ENCODE results near the gene DUOXA1.
"Not testable (repeated sequence)": the region's sequence is repeated elsewhere in the genome, so short reads cannot be mapped to it uniquely, and the experiment has no call there.

Gene DUOXA1

DNA sequence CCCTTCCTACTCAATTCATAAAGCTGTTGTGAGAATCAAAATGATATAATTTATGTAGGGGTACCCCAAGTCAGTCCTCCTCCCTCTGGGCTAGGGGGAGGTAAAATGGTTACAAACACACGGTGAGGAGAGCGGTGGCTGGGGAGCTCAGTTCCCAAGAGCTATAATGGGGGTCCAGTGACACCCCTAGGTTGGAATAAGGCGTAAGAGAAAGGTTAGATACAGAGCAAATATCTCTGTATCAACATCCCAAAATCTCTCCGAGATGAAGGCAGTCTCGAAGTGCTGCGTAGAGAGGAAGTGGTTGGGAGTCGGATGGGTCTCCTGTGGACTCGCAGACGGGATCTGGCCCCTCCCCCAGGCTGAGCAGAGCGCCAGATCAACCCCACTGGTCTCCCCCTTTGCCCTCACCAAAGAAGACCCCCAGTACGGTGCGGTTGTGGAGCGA lies 17.5 kb downstream of the DUOXA1 start:
- DNase-seq = no peak

DNA sequence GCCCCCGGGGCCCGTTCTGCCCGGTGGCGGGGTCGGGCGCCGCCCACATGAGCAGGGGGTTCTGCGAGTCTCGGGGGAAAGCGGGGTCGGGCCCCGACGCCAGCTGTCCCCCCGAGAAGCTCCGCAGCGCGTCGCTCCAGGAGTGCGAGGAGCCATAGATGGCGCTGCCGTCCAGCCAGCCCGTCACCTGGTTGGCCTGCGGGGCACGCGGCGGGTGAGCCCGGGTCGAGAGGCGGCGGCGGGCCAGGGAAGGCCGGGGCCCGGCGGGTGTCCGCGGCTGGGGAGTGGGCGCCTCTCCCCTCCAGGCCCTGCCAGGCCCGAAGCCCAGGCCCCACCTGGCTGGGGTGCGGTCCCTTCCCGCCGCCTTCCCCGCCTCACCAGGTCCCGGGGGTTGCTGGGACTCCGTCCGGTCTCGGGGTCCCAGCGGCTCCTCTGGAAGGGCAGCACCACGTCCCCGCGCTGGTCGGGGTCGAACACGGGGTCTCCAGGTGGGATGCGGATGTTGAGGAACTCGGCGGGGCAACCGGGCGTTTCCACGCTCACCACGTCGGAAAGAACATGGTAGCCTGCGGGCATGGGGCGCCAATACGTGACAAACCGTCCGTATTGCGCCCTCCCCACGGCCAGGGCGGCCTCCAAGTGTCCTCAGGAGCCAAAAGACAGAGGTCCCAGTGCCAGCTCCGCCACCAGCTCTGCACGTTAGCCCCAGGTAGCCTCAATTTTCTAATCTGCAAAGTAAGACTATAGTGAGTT lies 18.1 kb downstream of the DUOXA1 start:
- no peak for DNase-seq

DNA sequence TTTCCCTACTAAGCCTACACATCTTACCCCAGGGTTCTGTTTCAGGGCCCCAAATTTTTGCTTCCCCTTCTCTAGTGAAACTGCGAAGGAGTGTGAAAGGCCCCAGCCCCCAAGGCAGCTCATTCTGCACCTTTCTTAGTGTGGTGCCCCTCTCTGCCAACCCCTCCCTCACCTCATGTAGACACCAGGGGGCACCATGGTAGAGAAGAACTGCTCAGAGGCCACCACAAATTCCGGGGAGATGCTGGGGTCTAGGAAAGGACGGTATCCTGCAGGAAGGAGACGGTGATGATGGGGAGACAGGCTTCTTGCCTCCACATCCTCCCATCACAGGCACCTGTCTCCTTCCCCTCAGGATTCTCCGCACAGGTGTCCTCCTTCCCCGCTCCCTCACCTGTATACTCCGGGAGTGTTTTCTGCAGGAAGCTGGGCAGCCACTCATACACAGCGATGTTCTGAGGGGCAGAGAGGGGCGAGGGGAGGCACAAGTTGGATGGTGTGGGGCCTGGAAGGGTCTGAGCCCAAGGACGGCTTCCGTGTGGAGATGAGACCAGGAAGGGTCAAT lies 19.3 kb downstream of the DUOXA1 start:
- no peak for DNase-seq

DNA sequence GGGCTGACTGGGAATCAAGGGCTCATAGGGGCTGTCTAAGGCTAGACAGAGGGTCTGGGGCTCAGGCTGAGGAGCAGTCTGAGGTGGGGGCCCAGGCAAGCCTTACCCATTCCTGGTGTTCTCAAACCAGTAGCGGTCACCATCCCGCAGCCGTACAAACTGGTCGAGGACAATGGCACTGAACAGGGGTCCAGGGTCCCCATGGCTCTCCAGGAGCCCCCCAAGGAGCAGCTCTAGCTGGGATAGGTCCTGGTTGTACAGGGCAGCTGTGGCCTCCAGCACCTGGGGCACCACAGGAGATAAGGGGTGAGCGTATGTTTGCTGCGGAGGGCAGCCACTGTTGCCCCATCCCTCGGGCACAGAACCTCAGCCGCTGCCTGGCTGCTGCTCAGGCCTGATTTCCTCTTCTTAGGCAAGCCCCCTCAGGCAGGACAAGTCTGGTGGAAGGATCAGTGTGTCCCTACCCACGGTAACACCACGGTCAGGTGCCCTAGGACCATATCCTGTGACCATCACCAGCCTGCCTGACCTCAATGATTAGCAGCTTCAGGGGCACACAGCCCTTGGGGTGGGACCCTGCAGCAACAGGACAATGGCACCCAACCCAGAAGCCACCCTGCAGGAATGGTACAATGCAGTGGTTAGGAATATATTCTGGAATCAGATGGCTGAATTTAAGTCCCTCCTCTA lies 21.6 kb downstream of the DUOXA1 start:
- DNase-seq = no peak

DNA sequence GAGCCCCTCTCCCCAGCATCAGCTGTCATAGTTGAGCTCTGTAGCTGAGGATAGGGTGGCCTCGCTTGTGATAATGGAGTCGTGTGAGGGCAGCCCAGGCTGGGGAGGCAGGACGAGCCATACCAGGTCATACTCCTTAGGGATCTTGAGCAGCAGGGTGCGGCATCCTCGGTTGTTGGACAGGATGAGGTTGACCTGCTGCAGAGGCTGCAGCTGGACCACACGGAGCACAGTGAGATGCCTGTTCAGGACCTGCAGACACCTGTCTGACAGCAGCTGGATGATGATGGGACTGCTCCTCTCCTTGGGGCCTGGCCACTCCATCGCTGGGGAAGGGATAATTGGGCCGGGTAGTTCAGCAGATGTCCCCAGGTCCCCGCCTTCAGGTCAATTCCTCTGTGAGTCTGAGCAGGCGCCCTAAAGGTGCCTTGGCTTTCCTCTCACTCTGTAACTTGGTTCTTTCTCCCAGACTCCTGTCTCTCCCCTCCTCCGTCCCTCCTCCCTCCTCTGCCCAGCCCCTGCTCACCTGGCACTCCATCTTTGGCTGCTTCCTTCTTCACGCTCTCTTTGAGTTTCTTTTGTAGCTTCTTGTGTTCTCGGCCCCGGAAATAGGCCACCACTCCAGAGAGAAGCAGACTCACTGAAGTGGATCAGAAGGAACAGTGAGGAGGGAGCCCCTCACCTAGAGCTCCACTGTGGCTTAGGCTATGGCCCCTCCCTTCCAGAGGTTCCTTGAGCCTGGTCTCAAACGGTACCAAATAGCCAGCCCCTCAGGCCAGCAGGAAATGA lies 23.5 kb downstream of the DUOXA1 start:
- no peak for DNase-seq

DNA sequence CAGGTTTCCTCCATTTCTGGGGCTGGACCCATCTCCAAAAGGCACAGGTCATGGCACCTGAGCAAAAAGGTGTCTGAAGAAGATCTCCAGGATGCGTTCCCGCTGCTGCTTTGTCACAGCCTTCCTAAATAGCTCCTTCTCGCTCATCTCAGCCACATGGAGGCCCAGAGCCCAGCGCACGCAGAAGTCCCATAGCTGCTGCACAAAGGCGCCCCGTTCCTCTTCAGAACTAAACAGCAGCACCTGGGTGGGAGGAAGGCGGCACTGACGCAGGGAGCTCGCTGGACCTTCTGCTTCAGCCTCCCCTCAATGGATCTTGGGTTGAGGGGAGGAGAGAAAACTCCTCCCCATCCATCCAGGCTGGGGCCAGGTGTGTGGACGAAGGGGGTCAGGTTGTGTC lies 24.1 kb downstream of the DUOXA1 start:
- no peak for DNase-seq

DNA sequence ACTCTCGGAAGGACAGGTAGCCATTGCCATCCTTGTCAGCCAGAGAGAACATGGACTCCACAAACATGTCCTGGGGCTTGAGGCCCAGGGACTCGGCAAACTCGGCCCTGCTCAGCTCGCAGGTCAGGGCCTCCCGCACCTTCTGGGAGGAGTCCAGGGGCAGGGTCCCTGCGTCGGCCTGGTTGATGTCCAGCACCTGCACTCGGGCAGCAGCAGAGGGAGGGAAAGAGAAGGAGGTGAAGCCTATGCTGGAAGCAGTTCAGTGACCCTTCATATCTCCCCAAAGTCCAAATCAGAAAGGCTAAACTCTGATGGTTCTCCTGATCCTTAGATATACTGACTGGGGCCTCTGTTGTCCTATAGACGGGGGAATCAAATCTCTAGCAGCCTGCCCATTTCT lies 25.5 kb downstream of the DUOXA1 start:
- DNase-seq = not testable (repeated sequence)

DNA sequence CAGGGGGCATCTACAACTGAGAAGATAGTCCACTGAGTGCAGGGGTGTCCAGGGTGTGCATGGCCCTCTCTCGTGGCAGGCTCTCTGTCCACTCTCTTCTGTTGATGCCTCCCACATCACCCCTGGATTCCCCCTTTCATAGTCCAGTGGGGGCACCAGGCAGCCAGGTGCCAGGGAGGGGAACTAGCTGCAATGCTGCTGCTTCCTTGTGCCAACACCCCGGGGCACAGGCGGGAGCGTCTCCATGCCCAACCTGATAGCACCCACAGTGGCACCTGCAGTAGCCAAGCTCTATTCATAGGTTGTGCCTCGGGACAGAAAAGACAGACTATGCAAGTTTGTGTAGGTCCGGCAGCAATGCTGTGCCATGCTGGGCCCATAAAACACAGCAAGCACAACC lies 27.5 kb downstream of the DUOXA1 start:
- no peak for DNase-seq

DNA sequence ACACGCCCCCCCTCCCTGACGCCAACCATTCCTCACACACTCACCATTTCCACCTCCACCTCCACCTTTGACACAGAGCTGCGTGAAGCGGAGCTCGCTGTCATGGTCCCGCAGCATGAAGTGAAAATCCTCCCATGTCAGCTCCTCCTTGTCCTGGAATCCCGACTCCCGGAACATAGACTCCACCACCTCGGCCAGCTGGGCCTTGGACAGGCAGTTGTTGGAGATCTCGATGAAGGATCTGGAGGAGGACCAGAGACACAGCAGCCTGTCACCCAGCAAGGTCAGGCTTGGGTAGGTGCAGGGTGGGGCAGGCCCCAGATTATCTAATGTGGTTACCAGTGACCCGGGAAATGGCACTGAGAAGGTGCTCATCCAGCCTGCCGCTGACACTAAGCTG lies 27.9 kb downstream of the DUOXA1 start:
- DNase-seq = no peak

DNA sequence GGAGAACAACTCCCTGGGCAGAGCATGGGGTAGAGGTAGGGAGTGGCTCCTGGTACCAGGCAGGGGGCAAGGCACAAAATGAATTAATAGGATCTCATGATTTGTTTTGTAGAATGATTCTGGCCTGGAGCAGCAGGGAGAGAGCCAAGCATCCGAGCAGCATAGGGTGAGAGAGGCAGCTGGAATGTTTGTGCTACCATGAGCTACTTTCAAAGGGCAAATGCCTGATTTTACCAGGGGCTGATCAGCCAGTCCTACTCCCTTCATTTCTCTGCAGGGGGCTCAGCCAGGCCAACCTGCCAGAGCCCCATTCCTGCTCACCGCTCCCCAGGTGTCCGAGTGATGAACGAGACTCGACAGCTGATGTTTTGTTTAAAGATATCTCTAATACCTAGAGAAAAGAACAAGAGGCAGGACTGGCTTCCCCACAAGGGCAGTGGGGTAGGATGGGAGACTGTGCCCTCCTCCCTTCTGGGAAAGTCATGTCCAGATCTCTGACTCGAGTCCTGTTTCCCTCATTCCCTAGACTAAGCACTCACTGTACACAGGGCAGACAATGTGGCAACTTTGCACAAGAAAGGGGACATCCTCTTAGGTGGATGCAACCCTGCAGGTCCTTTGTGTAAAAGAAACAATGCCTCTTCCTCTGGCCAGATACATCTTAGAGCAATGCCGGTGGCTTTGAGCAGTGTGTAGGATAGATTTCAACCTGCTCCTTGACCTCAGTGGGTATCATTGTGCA lies 28.6 kb downstream of the DUOXA1 start:
- no peak for DNase-seq

DNA sequence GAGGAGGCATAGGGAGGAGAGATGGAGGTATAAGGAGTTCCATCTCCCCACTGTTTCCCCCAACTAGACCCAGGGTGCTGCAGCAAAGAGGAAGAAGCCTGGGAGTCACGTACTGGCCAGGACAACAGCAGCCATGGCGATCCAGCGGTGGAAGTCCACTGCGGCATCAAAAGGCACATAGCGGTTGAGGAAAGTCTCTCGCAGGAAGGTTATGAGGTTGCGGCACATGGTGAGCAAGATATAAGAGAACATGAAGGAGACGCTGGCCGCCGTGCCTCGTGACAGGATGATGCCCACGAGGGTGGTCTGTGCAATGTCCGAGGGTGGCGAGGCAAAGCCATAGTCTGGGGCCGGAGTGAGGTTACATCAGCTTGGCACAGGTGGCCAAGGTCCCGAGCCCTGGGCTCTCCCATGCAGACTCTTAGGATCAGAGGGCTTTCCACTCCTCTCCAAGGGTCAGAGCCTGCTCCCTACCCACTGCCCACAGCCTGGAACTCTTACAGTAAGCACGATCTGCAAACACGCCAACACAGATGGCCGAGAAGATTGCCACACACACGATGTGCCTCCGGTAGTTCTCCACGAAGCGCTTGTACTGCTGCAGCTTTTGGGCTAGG lies 30.0 kb downstream of the DUOXA1 start:
- no peak for DNase-seq

DNA sequence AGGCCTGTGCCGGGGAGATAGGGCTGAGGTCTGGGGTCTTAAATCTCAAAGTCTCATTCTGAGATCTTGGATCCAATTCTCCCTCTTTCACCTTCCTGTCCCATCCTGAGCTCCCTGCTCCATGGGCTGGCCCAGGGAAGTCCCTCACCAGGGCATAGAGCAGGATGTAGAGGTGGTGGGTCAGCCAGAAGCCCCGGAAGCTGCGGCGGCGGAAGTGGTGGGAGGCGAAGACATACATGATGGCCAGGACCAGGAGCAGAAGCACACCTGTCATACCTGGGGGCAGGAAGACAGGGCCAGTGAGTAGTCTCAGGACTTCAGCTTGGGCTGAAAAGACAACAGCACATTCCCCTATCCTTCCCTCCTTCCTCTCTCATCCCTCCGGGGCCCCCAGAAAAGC lies 32.2 kb downstream of the DUOXA1 start:
- DNase-seq = no peak

DNA sequence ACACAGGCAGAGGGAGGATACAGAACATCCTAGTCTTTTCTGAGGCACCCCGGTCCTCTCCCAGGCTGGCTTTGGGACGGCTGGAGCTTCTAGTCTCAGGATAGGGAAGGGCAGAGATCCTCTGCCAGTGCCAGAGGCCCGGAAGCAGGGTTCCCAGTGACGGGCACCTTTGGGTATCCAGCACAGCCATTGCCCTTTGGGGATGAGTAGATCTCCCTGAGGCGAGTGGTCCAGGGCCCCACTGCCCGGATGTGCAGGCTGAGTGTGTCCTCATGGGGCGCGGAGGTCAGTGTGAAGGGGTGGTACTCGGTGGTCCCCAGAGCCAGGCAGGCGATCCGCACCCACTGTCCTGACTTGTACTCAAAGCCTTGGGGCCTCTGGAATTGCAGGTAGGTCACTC lies 34.0 kb downstream of the DUOXA1 start:
- DNase-seq = no peak

DNA sequence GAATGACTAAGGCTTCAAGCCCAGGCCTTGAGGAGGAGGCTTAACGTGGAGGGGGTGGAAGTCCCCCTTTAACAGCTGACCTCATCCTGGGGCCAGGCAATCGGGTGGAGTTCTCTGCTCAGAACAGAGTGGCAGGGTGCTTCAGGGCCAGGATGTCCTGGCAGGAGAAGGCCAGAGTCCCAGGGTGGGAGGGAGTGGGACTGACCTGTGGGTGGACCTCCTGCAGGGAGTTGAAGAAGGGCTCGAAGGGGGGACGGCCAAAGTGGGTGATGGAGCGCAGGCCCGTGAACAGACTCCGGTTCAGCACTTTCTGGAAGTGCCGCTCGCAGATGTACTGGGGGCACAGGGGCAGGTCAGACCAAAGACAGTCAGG lies 35.3 kb downstream of the DUOXA1 start:
- DNase-seq = no peak

DNA sequence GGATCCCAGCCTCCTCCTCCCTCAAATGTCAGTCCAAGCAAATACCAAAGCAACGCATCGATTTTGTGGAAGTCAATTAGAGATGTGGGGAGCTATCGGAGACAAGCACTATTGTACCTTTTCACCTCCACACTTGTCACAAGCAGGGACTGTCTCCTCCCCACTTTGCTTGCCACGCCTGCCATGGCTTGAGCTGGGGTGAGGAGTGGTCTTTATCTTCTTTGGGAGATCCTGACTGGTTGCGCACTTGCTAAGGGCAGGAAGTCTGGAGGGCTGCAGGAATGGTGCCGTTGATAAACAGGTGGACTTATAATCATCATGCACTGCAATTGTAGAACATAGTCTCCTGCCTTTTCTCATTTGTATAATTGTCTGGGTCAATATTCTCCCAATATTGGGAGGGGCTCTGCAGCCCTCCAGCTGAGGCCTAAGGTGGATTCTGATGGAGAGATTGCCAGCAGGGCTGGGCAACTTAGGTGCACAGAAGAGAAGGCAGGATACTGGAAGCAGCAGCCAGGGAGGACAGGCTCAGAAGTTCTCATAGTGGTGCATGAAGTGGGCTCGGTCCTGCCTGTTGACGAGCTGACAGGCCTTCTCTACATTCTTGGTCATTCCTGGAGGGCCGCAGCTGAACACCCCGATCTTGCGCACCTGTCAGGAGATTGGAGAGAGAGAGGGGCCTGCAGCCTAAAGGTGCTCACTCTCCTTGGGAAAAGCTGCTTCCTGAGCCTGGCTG lies 35.9 kb downstream of the DUOXA1 start:
- DNase-seq = no peak

DNA sequence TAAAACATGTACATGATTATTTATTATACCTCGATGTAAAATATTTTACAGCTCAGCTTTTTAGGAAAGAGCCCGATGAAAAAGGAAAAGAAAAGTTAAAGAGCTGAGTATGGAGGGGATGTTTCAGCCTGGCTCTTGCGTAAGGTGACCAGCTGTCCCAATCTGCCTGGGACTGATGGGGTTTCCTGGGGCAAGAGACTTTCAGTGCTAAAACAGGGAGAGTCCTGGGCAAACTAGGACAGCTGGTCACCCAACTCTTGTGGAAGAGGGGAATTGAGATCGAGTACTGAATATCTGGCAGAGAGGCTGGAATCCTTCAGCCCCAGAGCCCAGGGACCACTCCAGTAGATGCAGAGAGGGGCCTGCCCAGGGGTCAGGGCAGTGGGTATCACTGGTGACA lies 36.7 kb downstream of the DUOXA1 start:
- no peak for DNase-seq

DNA sequence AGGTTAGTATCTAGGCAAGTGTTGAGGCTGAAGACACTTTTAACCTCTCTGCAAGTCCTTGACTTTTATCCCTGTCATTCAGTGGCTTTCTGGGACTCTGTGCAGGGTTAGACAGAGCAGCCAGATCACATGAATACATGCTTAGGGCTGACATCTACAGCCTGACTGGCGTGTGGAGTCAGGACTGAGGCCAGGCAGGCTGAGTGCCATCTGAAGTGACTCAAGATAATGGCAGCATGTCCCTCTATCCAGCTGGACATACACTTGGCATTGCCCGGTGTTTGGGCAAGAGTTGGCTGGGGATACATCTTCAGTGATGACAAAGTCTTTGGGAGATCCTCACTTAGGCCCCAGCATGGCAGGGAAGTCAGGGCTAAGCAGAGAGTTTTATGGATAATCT lies 38.1 kb downstream of the DUOXA1 start:
- DNase-seq = no peak

DNA sequence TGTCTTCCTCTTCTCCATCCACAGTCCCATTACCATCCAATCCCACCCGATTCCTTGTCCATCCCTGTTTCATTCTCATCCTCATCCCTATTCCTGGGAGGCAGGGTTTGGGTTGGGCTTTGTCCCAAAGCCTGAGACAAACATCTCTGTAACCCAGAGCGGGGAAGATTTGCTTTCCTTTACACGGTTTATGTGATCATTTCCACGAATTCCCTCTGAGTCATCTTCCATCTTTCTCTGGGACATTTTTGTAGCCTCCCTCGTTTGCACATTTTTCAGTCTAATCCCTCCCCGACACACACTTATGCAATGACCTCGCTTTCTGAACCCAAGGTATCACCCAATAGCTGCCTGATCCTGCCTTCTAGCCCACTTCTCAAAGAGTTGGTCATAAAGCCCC lies 38.5 kb downstream of the DUOXA1 start:
- no peak for DNase-seq

DNA sequence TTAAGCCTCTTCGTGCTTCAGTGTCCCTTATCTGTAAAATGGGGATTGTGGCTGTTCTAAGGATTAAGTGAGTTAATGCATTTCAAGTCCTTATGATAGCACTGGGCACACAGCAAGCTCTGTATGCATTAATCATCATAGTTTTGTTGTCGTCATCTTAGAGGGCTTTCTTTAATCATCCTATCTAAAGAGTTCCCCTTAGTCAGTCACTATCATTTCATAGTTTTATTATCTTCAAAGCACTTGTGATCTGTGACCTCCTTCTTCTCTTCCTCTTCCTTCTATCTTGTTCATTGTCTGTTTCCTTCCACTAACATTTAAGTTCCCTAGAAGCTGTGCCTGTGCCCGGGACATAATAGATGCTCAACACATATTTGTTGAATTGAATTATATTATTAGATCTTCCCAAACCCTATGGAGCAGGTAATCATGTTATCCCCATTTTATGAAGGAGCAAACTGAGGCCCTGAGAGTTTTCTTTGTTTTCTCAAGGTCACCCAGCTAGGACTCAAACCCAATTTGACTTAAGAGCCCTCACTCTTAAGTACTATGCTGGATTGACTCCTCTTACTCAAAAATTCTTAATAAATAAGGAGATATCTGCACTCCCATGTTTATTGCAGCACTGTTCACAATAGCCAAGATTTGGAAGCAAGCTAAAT lies 39.8 kb downstream of the DUOXA1 start:
- no peak for DNase-seq

DNA sequence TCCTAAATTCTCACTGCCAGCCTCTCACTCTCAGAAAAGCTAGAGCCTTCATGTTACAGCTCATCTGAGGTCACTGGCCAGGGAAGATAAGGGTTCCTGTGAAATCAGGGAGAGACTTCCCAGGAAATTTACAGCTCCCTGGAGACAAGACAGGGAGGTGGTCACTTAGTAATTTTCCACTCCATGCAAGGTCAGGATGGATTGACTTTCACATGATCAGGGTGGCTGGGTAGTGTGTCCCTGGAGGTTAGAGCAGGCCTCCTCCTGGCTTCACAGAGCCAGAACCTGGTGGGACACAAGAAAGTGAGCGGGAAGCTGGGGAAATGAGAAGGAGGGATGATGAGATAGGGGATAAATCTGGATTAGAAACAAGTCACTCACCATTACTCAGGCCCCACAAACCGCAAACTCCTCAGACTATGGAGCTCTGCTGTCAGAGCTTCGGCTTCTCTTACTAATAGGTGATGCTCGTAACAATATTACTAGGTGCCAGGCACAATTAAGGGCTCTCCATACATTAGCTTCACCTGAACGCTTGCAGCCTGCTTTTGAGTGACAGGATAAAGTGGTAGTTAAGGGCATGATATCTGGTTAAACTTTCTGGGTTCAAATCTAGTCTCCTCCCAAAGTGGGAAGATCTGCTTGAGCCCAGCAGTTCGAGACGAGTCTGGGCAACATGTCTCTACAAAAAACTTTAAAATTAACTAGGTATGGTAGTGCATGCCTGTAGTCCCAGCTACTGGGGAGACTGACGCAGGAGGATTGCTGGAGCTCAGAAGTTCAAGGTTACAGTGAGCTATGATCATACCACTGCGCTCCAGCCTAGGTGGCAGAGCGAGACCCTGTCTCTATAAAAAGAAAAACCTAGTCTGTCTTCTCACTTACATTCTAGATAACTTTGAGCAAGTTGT lies 40.6 kb downstream of the DUOXA1 start:
- DNase-seq = no peak

Data from CD4-positive, alpha-beta T cell treated with Interleukin-4 for 1 hour (primary cell).